Left ventricle myocardium inferior (tissue), 1 donor: ENCODE results near the gene PDZD4. TPM values are rescaled to one million over a fixed set of nuclear protein-coding genes. Genes with fewer than 3 reads are reported as not detected.

ENCODE experiments used
- DNase-seq: peaks from one replicate; pipeline ENCODE4 v3.0.0-alpha.2; 2020
- H3K27ac ChIP-seq: fragments of 200-600 bp; replicated peaks from 2 replicates; pipeline ENCODE4 v1.8.0; 2021
- H3K27me3 ChIP-seq: fragments of 200-600 bp; 2 replicates; pipeline ENCODE4 v1.8.0; 2021; ENCODE audit warnings: low read depth
- H3K36me3 ChIP-seq: fragments of 200-600 bp; 2 replicates; pipeline ENCODE4 v1.8.0; 2021
- H3K4me1 ChIP-seq: fragments of 200-600 bp; 2 replicates; pipeline ENCODE4 v1.8.0; 2021
- H3K4me3 ChIP-seq: fragments of 200-600 bp; 2 replicates; pipeline ENCODE4 v1.8.0; 2021; ENCODE audit warnings: mild to moderate bottlenecking, moderate library complexity
- H3K9me3 ChIP-seq: fragments of 200-600 bp; replicated peaks from 2 replicates; pipeline ENCODE4 v1.8.0; 2021
- CTCF ChIP-seq: fragments of 200-600 bp; IDR thresholded peaks from 2 replicates; pipeline ENCODE4 v1.8.0; 2021; ENCODE audit warnings: antibody characterized with exemption, mild to moderate bottlenecking, borderline replicate concordance
- intact Hi-C: fragments of 100-400 bp; cut with micrococcal nuclease; formaldehyde crosslinking; loops from one replicate; pipeline ENCODE4 v1.11.0; 2022
- total RNA-seq: library from RNA; stranded (reverse); fragmentation: NEBNext Ultra II Directional; extraction: Animal tissue kit (Norgen Biotek cat#: 25700); gene quantifications from one replicate; pipeline ENCODE4 v1.2.1, GENCODE V29; 2021
- donor health status: DM: no; HTN: yes; CAD: no; lungs with severe emphysema.

Gene PDZD4
- total RNA-seq, 1 donor from 2014 or later = 4.5 TPM

GRCh38 chrX:153877571-153878261 lies 47.4 kb upstream of the PDZD4 start:
- DNase-seq = no peak
- peaks cover 62% of the 10 kb centered on the region for H3K27me3 ChIP-seq
- no peaks in the 10 kb centered on the region for H3K9me3 ChIP-seq
- TF ChIP-seq CTCF = no peak
- H3K36me3 ChIP-seq = no peaks in the 10 kb centered on the region
- H3K27ac ChIP-seq = no peak overlapping the region
- H3K4me1 ChIP-seq = no peaks in the 10 kb centered on the region
- no peak overlapping the region for H3K4me3 ChIP-seq
- intact Hi-C loops = no loop called here

DNA sequence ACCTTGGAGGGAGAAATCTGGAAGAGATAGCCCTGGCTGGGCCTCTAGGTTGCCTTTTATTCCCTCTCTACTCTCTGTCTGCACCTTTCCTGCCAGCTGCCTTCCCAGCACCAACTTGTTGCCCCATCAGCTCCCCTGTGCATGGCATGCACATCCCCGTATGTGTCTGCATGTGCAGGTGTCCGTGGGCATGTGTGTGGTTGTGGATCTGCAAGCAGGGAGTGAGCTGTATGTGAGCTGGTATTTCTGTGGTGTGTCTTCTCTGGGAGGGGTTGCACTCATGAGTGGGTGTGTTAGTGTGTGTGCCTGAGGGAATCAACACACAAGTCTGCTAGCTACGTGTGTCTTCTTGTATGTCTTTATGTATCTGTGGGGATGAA lies 45.8 kb upstream of the PDZD4 start:
- no peaks in the 10 kb centered on the region for H3K36me3 ChIP-seq
- intact Hi-C loops = no loop called here
- no peaks in the 10 kb centered on the region for H3K4me1 ChIP-seq
- no peak overlapping the region for H3K27ac ChIP-seq
- H3K4me3 ChIP-seq = no peak overlapping the region
- no peak for DNase-seq
- peaks cover 51% of the 10 kb centered on the region for H3K27me3 ChIP-seq
- no peak for TF ChIP-seq CTCF
- no peaks in the 10 kb centered on the region for H3K9me3 ChIP-seq

DNA sequence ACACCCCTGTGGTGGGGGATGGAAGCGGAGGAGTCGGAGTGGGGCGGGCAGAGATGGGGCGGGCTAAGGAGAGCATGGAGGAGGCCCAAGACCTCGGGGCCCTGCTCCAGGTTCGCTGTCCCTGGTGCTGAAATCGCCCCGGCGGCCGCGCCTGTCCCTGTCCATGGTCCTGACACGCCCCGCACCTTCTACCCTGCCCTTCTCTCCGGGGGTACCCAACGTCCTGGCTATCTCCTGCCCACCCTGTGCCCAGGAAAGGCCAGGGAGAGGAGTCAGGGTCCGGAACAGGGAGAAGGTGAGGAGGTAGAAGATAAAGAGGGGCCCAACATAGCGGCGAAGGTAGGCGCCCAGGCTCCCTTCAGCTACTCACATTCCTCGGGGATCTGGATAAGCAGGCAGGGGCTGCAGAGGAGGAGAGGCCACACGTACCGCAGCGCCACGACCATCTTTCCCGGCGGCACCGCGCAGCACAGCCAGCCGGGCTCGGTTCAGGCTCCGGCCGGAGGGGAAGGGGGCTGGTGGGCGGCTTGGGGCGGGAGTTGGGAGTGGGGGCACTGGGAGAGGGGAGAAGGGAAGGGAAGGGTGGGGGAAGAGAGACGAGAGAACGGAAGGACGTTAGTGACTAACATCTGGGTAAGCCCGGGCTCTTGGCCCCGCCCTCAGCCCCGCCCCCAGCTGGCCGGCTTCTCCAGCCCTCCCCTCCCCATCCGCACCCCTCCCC lies 45.2 kb upstream of the PDZD4 start:
- no peak for TF ChIP-seq CTCF
- Histone ChIP-seq H3K4me3 (no peak overlapping the region), H3K27me3 (peaks cover 48% of the 10 kb centered on the region), H3K4me1 (no peaks in the 10 kb centered on the region), H3K27ac (no peak overlapping the region), H3K36me3 (no peaks in the 10 kb centered on the region), H3K9me3 (no peaks in the 10 kb centered on the region)
- DNase-seq = peak; percentile 44
- intact Hi-C loops = no loop called here

DNA sequence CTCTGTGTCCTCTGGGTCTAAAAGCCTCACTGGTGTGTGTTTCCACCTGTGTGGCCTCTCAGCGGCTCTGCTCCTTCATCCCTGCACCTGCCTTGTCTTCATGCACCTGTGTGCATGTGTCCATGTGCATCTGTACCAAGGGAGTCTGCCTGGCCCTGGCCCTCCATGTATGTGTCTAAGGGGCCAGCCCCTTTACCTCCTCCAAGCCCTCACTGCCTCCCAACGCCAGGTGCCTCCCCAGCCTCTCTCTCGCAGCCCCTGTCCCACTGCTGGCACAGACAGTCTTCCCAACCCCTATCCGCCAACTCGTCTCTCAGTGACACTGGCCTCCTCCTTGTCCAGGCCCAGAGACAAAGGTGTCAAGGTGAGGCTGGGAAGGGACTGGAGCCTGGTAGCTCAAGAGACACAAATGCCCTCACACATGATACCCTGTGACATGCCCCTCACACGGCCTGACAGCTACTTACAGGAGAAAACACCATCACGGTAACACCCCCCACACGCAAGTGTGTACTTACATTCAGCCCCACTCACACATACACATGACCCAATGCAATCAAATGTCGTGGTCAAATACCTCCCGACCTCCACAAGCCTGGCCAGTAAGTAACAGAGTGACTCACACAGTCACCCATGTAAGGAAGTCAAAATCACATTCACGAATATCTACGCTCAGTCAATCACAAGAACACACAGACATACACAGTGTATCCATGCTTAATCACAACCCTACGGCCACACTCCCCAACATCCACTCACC lies 44.2 kb upstream of the PDZD4 start:
- Histone ChIP-seq H3K4me3 (no peak overlapping the region), H3K27me3 (peaks cover 37% of the 10 kb centered on the region), H3K36me3 (no peaks in the 10 kb centered on the region), H3K9me3 (no peaks in the 10 kb centered on the region), H3K4me1 (no peaks in the 10 kb centered on the region), H3K27ac (no peak overlapping the region)
- intact Hi-C loops = no loop called here
- no peak for TF ChIP-seq CTCF
- DNase-seq = no peak

DNA sequence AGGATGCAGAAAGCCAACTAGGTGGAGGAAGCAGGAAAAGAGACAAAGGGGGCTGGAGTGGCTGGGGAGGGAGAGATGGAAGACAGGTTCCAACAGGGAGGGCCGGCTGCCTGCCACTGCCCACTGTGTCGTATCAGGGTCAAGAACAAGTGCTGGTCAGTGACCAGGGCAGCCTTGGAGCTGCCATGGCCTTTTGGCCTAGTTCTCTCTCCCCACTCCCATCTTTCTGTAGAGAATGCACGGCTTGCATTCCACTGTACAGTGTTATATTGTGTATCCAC lies 43.7 kb upstream of the PDZD4 start:
- Histone ChIP-seq H3K36me3 (no peaks in the 10 kb centered on the region), H3K9me3 (no peaks in the 10 kb centered on the region), H3K4me3 (no peak overlapping the region), H3K27ac (no peak overlapping the region), H3K4me1 (no peaks in the 10 kb centered on the region), H3K27me3 (peaks cover 32% of the 10 kb centered on the region)
- TF ChIP-seq CTCF = no peak
- intact Hi-C loops = no loop called here
- DNase-seq = no peak
